OCI-LY1 (cell line): ENCODE measurements around the gene S100A8.

ENCODE experiments used
- H2AFZ ChIP-seq: fragments of 200-600 bp; sonication (generic), shearing (Covaris generic); 2 replicates; pipeline ENCODE4 v1.6.0; 2014; ENCODE audit warnings: antibody characterized with exemption, mild to moderate bottlenecking, low read length
- H3F3A ChIP-seq: fragments of 200-600 bp; sonication (generic), shearing (Covaris generic); 2 replicates; pipeline ENCODE4 v1.6.0; 2014; ENCODE audit warnings: mild to moderate bottlenecking, antibody characterized with exemption, low read length, moderate library complexity; ENCODE audit not compliant: insufficient read depth
- H3K27ac ChIP-seq: fragments of 200-600 bp; sonication (generic); 2 replicates; pipeline ENCODE4 v1.5.1; 2014; ENCODE audit warnings: low read length, mixed run types, mild to moderate bottlenecking, low read depth; ENCODE audit not compliant: poor library complexity, severe bottlenecking
- H3K27me3 ChIP-seq: fragments of 200-600 bp; sonication (generic); 2 replicates; pipeline ENCODE4 v1.6.0; 2014; ENCODE audit warnings: antibody characterized with exemption, mild to moderate bottlenecking, low read length, moderate library complexity; ENCODE audit not compliant: insufficient read depth
- H3K36me3 ChIP-seq: fragments of 200-600 bp; sonication (generic); 2 replicates; pipeline ENCODE4 v1.6.1; 2014; ENCODE audit warnings: mild to moderate bottlenecking, antibody characterized with exemption, low read length, moderate library complexity, mixed read lengths; ENCODE audit not compliant: insufficient read depth
- H3K4me1 ChIP-seq: fragments of 200-600 bp; sonication (generic); 2 replicates; pipeline ENCODE4 v1.5.1; 2014; ENCODE audit warnings: mild to moderate bottlenecking, low read length, moderate library complexity; ENCODE audit not compliant: insufficient read depth, severe bottlenecking
- H3K4me2 ChIP-seq: fragments of 200-600 bp; sonication (generic), shearing (Covaris generic); 2 replicates; pipeline ENCODE4 v1.6.1; 2014; ENCODE audit warnings: low read length
- H3K4me3 ChIP-seq: fragments of 200-600 bp; sonication (generic); 2 replicates; pipeline ENCODE4 v1.5.1; 2014; ENCODE audit warnings: low read length, low read depth, mild to moderate bottlenecking, mixed read lengths; ENCODE audit not compliant: poor library complexity, severe bottlenecking
- H3K79me2 ChIP-seq: fragments of 200-600 bp; shearing (Covaris generic); 2 replicates; pipeline ENCODE4 v1.6.1; 2016; ENCODE audit warnings: mixed run types, low read length, mixed read lengths; ENCODE audit not compliant: insufficient read depth
- H3K9ac ChIP-seq: fragments of 200-600 bp; sonication (generic), shearing (Covaris generic); 2 replicates; pipeline ENCODE4 v1.6.1; 2014; ENCODE audit warnings: mild to moderate bottlenecking, low read length, mixed read lengths
- H3K9me2 ChIP-seq: fragments of 200-600 bp; sonication (generic), shearing (Covaris generic); 2 replicates; pipeline ENCODE4 v1.6.1; 2014; ENCODE audit warnings: low read depth, mild to moderate bottlenecking, low read length, mixed read lengths
- H3K9me3 ChIP-seq: fragments of 200-600 bp; shearing (Covaris generic); 2 replicates; pipeline ENCODE4 v1.6.1; 2014; ENCODE audit warnings: low read length, mixed read lengths
- H4K20me1 ChIP-seq: fragments of 200-600 bp; sonication (generic), shearing (Covaris generic); 2 replicates; pipeline ENCODE4 v1.6.0; 2016; ENCODE audit warnings: mild to moderate bottlenecking, low read length; ENCODE audit not compliant: insufficient read depth
- EZH2 ChIP-seq: fragments of 200-600 bp; sonication (generic), shearing (Covaris generic); IDR thresholded peaks from 2 replicates; pipeline ENCODE4 v1.8.0; 2017; ENCODE audit warnings: borderline replicate concordance, mixed run types, mild to moderate bottlenecking, antibody characterized with exemption, low read length, moderate library complexity, mixed read lengths
- TF ChIP-seq, protein P1 (sequence below): fragments of 200-600 bp; sonication (generic), shearing (Covaris generic); IDR thresholded peaks from 2 replicates; pipeline ENCODE4 v1.5.1; 2017; ENCODE audit warnings: mild to moderate bottlenecking, antibody characterized with exemption, low read length, moderate library complexity, mixed read lengths

Gene S100A8

DNA sequence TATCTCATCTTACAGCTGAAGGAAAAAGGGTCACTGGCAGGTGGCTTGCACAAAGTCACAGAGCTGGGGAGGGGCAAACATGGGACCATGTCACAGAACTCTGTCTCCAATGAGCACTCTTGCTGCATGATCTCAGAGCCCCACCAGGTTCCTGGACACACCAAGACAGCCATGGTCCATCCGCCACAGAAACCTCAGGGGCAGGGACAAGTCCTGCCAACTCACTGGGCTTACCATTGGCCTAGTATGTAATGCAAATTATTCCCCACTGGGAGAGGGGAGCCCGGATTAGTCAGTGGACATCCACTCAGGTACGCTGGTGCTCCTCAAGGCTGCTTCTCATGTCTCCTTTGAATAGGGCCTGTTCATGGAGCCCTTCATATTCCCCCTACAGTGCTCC is 39.7 kb upstream of the S100A8 start:
- no peak overlapping the region for H3K27ac ChIP-seq
- TF ChIP-seq EZH2 = no peak
- TF ChIP-seq, protein P1, sequence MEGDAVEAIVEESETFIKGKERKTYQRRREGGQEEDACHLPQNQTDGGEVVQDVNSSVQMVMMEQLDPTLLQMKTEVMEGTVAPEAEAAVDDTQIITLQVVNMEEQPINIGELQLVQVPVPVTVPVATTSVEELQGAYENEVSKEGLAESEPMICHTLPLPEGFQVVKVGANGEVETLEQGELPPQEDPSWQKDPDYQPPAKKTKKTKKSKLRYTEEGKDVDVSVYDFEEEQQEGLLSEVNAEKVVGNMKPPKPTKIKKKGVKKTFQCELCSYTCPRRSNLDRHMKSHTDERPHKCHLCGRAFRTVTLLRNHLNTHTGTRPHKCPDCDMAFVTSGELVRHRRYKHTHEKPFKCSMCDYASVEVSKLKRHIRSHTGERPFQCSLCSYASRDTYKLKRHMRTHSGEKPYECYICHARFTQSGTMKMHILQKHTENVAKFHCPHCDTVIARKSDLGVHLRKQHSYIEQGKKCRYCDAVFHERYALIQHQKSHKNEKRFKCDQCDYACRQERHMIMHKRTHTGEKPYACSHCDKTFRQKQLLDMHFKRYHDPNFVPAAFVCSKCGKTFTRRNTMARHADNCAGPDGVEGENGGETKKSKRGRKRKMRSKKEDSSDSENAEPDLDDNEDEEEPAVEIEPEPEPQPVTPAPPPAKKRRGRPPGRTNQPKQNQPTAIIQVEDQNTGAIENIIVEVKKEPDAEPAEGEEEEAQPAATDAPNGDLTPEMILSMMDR = no peak
- no peak overlapping the region for H3K4me2 ChIP-seq
- no peaks in the 10 kb centered on the region for H3K9me2 ChIP-seq
- H2AFZ ChIP-seq = no peak overlapping the region
- H3K9ac ChIP-seq = no peak overlapping the region
- H3K36me3 ChIP-seq = no peaks in the 10 kb centered on the region
- H3K4me3 ChIP-seq = no peak overlapping the region
- no peaks in the 10 kb centered on the region for H4K20me1 ChIP-seq
- no peaks in the 10 kb centered on the region for H3F3A ChIP-seq
- no peaks in the 10 kb centered on the region for H3K4me1 ChIP-seq
- 0 out of 2 replicates have a peak, but pooled peaks cover 5% of the 10 kb centered on the region for H3K27me3 ChIP-seq
- no peaks in the 10 kb centered on the region for H3K79me2 ChIP-seq
- H3K9me3 ChIP-seq = no peaks in the 10 kb centered on the region

DNA sequence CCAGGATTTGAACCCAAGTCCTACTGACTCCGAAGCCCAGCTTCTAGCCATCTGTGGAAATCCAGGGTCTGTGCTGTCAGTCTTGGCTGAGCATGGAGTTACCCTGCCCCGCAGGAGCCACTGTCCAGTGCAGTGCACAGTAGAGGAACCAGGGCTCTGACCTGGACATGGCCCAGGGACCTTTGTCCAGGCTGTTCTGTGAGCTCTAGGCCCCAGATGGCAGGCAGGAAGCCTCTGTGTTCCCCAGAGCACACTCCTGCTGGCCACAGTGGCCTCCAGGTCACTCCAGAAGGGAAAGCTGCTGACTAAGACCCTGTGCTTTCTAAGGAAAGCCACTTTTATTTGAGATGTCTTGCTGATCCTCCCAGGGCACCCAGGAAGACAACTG is 39.3 kb upstream of the S100A8 start:
- H3K27ac ChIP-seq = no peak overlapping the region
- H3K36me3 ChIP-seq = no peaks in the 10 kb centered on the region
- H3F3A ChIP-seq = no peaks in the 10 kb centered on the region
- H3K4me3 ChIP-seq = no peak overlapping the region
- no peaks in the 10 kb centered on the region for H3K79me2 ChIP-seq
- H4K20me1 ChIP-seq = no peaks in the 10 kb centered on the region
- no peaks in the 10 kb centered on the region for H3K4me1 ChIP-seq
- 0 out of 2 replicates have a peak, but pooled peaks cover 5% of the 10 kb centered on the region for H3K27me3 ChIP-seq
- H3K9me2 ChIP-seq = no peaks in the 10 kb centered on the region
- no peak overlapping the region for H2AFZ ChIP-seq
- no peak overlapping the region for H3K4me2 ChIP-seq
- no peak for TF ChIP-seq EZH2
- TF ChIP-seq, protein P1 = no peak
- H3K9ac ChIP-seq = no peak overlapping the region
- no peaks in the 10 kb centered on the region for H3K9me3 ChIP-seq

DNA sequence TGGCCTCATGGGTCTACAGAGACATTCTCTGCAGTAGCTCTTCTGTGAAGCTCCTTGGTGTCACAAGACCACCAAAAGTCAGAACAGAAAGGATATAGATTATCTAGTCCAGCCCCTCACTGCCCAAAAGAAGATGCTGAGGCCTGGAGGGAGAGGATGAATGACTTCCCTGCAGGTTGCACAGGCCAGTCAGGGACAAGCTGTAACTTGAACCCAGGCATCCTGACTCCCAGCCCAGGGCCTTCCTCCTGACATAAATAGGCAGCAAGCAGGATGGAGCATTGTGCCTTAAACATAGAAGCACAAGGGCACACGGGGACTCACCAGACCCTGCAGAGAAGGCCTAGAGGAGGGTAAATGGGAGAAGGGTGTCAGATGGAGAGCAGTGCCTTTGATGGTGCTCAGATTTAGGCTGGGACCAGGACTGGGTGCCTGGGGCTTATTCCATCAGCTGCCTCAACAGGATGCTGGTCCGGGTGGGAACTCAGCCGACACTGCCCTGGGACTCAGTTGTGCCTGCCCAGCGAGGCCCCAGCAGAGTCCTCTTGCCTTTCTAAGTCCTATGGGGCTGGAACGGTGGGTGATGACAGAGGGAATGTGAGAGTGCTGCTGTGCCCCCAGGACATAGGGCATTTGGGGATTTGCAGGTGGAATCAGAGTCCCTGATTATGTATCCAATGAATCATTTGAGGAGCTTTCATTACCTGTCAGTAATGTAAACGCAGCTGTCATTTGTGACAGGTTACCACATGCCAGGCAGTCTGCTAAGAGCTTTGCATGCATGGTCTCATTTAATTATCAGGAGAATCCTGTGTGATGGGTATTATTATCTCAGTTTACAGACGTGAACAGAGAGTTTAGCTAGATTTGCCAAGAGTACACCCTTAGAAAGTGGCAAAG is 38.6 kb upstream of the S100A8 start:
- Histone ChIP-seq H3K79me2 (no peaks in the 10 kb centered on the region), H3K9ac (no peak overlapping the region), H3K9me2 (no peaks in the 10 kb centered on the region), H2AFZ (no peak overlapping the region), H3K4me2 (no peak overlapping the region), H3F3A (no peaks in the 10 kb centered on the region), H3K4me1 (no peaks in the 10 kb centered on the region), H3K9me3 (no peaks in the 10 kb centered on the region), H3K27ac (no peak overlapping the region), H3K36me3 (no peaks in the 10 kb centered on the region), H4K20me1 (no peaks in the 10 kb centered on the region), H3K4me3 (no peak overlapping the region), H3K27me3 (0 out of 2 replicates have a peak, but pooled peaks cover 5% of the 10 kb centered on the region)
- TF ChIP-seq, protein P1 = no peak
- no peak for TF ChIP-seq EZH2
